Astrocyte (in vitro differentiated cells and primary cell): ENCODE data around the gene NPAS3. TPM values are rescaled to one million over a fixed set of nuclear protein-coding genes. Genes with fewer than 3 reads are reported as not detected.
A peak's percentile ranks its signal among the peaks of the same experiment; 100 is the strongest.

ENCODE experiments used
- DNase-seq: peaks from one replicate; pipeline ENCODE4 v3.0.0-alpha.2; 2010; ENCODE audit warnings: low read depth
- FAIRE-seq: peaks from 2 replicates; lab custom pipeline; 2011; peaks lifted over from hg19 to GRCh38; lab: Jason Lieb, UNC
- H2AFZ ChIP-seq: 2 replicates; pipeline ENCODE4 v1.6.0; 2012; ENCODE audit warnings: low read depth, low read length, inconsistent platforms
- H3K27ac ChIP-seq: 2 replicates; pipeline ENCODE4 v1.5.1; 2011; ENCODE audit warnings: low read depth, low read length, inconsistent platforms
- H3K27me3 ChIP-seq: 2 replicates; pipeline ENCODE4 v1.6.0; 2011; ENCODE audit warnings: low read length, inconsistent platforms; ENCODE audit not compliant: insufficient read depth
- H3K36me3 ChIP-seq: 2 replicates; pipeline ENCODE4 v1.5.1; 2011; ENCODE audit warnings: low read length, inconsistent platforms; ENCODE audit not compliant: insufficient read depth
- H3K4me1 ChIP-seq: 2 replicates; pipeline ENCODE4 v1.5.1; 2011; ENCODE audit warnings: low read length, inconsistent platforms; ENCODE audit not compliant: insufficient read depth
- H3K4me2 ChIP-seq: 2 replicates; pipeline ENCODE4 v1.6.0; 2012; ENCODE audit warnings: low read length, inconsistent platforms
- H3K4me3 ChIP-seq: 2 replicates; pipeline ENCODE4 v1.5.1; 2011; ENCODE audit warnings: low read depth, mild to moderate bottlenecking, low read length, inconsistent platforms; ENCODE audit not compliant: insufficient read depth
- H3K79me2 ChIP-seq: 2 replicates; pipeline ENCODE4 v1.6.0; 2012; ENCODE audit warnings: mild to moderate bottlenecking, low read length, inconsistent platforms; ENCODE audit not compliant: insufficient read depth
- H3K9ac ChIP-seq: 2 replicates; pipeline ENCODE4 v1.6.0; 2012; ENCODE audit warnings: mild to moderate bottlenecking, low read length, inconsistent platforms
- H3K9me3 ChIP-seq: 2 replicates; pipeline ENCODE4 v1.5.1; 2012; ENCODE audit warnings: low read depth, mild to moderate bottlenecking, low read length, inconsistent platforms; ENCODE audit not compliant: insufficient read depth
- H4K20me1 ChIP-seq: 2 replicates; pipeline ENCODE4 v1.6.0; 2012; ENCODE audit warnings: low read length, inconsistent platforms; ENCODE audit not compliant: insufficient read depth
- H3K27ac Mint-ChIP-seq: one replicate; pipeline ENCODE4 v1.8.0; 2021; ENCODE audit warnings: mild to moderate bottlenecking, mixed read lengths; ENCODE audit not compliant: unreplicated experiment
- H3K27me3 Mint-ChIP-seq: one replicate; pipeline ENCODE4 v1.8.0; 2021; ENCODE audit warnings: low read depth, mixed read lengths; ENCODE audit not compliant: unreplicated experiment
- H3K36me3 Mint-ChIP-seq: one replicate; pipeline ENCODE4 v1.8.0; 2021; ENCODE audit warnings: low read depth, mixed read lengths; ENCODE audit not compliant: unreplicated experiment
- H3K4me1 Mint-ChIP-seq: one replicate; pipeline ENCODE4 v1.8.0; 2021; ENCODE audit warnings: low read depth, mixed read lengths; ENCODE audit not compliant: unreplicated experiment
- H3K4me3 Mint-ChIP-seq: one replicate; pipeline ENCODE4 v1.8.0; 2021; ENCODE audit warnings: mild to moderate bottlenecking, moderate library complexity, mixed read lengths; ENCODE audit not compliant: unreplicated experiment
- H3K9me3 Mint-ChIP-seq: one replicate; pipeline ENCODE4 v1.8.0; 2021; ENCODE audit warnings: mild to moderate bottlenecking, mixed read lengths; ENCODE audit not compliant: unreplicated experiment
- EZH2 ChIP-seq: IDR thresholded peaks from 2 replicates; pipeline ENCODE4 v1.6.1; 2012; ENCODE audit warnings: mild to moderate bottlenecking, low read length, inconsistent platforms; ENCODE audit not compliant: insufficient read depth
- total RNA-seq: library from RNA; stranded (reverse); gene quantifications from 2 replicates; pipeline ENCODE4 v1.2.1, GENCODE V29; 2021
- TF ChIP-seq, protein P1 (sequence below): IDR thresholded peaks from 2 replicates; pipeline ENCODE4 v1.5.1; 2011; ENCODE audit warnings: low read depth, mild to moderate bottlenecking, inconsistent platforms, low read length, moderate library complexity; ENCODE audit not compliant: insufficient read depth

The NPAS3 gene
- total RNA-seq, 1 donor from 2014 or later = 2.6 TPM

DNA sequence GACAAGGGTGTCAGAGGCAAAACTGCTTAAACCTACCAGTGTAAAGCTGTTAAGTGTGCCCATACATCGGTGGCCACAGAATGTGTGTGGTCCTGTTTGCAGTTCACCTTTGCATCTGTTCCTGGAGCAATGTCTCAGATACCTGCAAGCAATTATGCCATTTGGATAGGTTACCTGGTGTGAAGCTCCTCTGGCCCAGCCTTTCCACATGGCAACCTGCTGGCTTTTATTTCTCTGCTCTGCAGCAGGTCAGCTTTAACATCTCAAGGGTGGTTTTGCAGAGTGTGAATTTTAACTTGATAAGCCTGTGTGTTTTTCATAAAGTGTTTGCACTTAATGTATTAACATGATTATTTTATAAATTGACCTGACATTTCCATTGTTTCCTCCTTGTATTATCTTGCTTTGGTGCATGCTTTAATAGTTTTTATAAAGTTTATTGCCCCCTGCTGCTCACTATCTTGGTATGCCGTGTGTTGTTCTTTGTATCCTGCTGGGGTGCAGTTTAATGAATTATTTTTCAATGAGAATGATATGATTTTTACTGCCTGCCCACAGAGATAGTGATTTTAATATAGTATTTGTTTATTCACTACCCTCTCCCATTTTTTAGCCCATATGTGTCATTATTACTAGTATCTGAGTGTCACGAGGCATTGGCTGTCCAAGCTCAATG lies 403.8 kb downstream of the NPAS3 start:
- H3K9me3 ChIP-seq = no peaks in the 10 kb centered on the region
- H3K79me2 ChIP-seq = no peaks in the 10 kb centered on the region
- no peaks in the 10 kb centered on the region for H3K27me3 Mint-ChIP-seq
- no peaks in the 10 kb centered on the region for H3K4me1 Mint-ChIP-seq
- H3K27me3 ChIP-seq = no peaks in the 10 kb centered on the region
- H3K9ac ChIP-seq = no peak overlapping the region
- no peaks in the 10 kb centered on the region for H3K9me3 Mint-ChIP-seq
- no peak overlapping the region for H3K4me3 Mint-ChIP-seq
- no peak overlapping the region for H3K4me3 ChIP-seq
- TF ChIP-seq, protein P1, sequence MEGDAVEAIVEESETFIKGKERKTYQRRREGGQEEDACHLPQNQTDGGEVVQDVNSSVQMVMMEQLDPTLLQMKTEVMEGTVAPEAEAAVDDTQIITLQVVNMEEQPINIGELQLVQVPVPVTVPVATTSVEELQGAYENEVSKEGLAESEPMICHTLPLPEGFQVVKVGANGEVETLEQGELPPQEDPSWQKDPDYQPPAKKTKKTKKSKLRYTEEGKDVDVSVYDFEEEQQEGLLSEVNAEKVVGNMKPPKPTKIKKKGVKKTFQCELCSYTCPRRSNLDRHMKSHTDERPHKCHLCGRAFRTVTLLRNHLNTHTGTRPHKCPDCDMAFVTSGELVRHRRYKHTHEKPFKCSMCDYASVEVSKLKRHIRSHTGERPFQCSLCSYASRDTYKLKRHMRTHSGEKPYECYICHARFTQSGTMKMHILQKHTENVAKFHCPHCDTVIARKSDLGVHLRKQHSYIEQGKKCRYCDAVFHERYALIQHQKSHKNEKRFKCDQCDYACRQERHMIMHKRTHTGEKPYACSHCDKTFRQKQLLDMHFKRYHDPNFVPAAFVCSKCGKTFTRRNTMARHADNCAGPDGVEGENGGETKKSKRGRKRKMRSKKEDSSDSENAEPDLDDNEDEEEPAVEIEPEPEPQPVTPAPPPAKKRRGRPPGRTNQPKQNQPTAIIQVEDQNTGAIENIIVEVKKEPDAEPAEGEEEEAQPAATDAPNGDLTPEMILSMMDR = no peak
- no peak for TF ChIP-seq EZH2
- DNase-seq = no peak
- no peak for FAIRE-seq
- H3K4me1 ChIP-seq = no peaks in the 10 kb centered on the region
- no peak overlapping the region for H2AFZ ChIP-seq
- H3K36me3 Mint-ChIP-seq = no peaks in the 10 kb centered on the region
- no peak overlapping the region for H3K4me2 ChIP-seq
- no peaks in the 10 kb centered on the region for H3K36me3 ChIP-seq
- no peak overlapping the region for H3K27ac Mint-ChIP-seq
- H3K27ac ChIP-seq = no peak overlapping the region
- no peaks in the 10 kb centered on the region for H4K20me1 ChIP-seq

DNA sequence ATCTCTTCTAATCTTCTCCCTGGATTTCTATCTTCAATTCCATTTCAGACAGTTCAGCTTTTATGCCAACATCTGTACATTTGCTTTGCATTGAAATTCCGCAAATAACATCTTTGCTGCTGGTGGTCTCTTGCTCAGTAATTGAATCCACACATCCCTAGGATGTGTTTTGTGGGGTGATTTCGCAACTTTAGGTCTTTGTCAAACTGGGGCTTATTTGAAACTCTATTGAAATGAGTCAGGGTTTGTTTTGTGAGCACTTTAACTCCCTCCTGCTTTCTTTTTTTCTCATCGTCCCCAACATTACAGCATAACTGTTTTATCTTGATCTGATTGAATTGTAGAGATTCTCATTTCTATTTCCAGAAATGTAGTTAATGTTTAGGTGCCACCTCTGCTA lies 404.3 kb downstream of the NPAS3 start:
- no peak overlapping the region for H3K27ac Mint-ChIP-seq
- H3K9me3 Mint-ChIP-seq = no peaks in the 10 kb centered on the region
- H3K4me2 ChIP-seq = no peak overlapping the region
- H3K4me1 Mint-ChIP-seq = no peaks in the 10 kb centered on the region
- H3K79me2 ChIP-seq = no peaks in the 10 kb centered on the region
- H3K9ac ChIP-seq = no peak overlapping the region
- no peaks in the 10 kb centered on the region for H3K36me3 ChIP-seq
- H3K4me3 Mint-ChIP-seq = no peak overlapping the region
- H3K9me3 ChIP-seq = no peaks in the 10 kb centered on the region
- H3K27ac ChIP-seq = no peak overlapping the region
- H3K27me3 ChIP-seq = no peaks in the 10 kb centered on the region
- H4K20me1 ChIP-seq = no peaks in the 10 kb centered on the region
- no peaks in the 10 kb centered on the region for H3K27me3 Mint-ChIP-seq
- DNase-seq = peak; percentile 52
- H3K4me3 ChIP-seq = no peak overlapping the region
- no peak overlapping the region for H2AFZ ChIP-seq
- H3K36me3 Mint-ChIP-seq = no peaks in the 10 kb centered on the region
- TF ChIP-seq EZH2 = no peak
- TF ChIP-seq, protein P1 = no peak
- H3K4me1 ChIP-seq = no peaks in the 10 kb centered on the region
- no peak for FAIRE-seq

DNA sequence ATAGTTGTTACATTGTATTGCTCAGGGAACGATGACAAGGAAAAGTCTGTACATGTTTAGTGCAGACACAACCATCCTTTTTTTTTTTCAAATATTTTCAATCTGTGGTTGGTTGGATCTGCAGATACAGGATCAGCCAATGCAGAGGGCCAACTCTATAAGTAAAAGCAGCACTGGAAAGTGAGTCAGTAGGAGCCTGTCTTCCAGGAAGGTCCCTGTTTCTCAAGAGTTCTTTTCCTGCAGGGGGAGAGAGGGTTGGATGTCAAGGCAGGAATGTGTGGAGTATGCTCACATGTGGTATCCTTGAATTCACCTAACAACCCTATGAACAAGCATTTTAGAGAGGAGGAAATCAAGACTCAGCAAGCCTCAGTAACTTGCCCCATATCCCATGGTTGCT lies 409.1 kb downstream of the NPAS3 start:
- Histone ChIP-seq H3K27me3 (no peaks in the 10 kb centered on the region), H3K9me3 (no peaks in the 10 kb centered on the region), H4K20me1 (no peaks in the 10 kb centered on the region), H3K4me2 (no peak overlapping the region), H3K79me2 (no peaks in the 10 kb centered on the region), H3K27ac (no peak overlapping the region), H3K4me3 (no peak overlapping the region), H3K9ac (no peak overlapping the region), H3K4me1 (no peaks in the 10 kb centered on the region), H2AFZ (no peak overlapping the region), H3K36me3 (no peaks in the 10 kb centered on the region)
- Mint-ChIP-seq H3K4me3 (no peak overlapping the region), H3K9me3 (no peaks in the 10 kb centered on the region), H3K4me1 (no peaks in the 10 kb centered on the region), H3K36me3 (no peaks in the 10 kb centered on the region), H3K27me3 (no peaks in the 10 kb centered on the region), H3K27ac (no peak overlapping the region)
- TF ChIP-seq EZH2 = no peak
- TF ChIP-seq, protein P1 = no peak
- FAIRE-seq (no peak), DNase-seq (peak; percentile 31)
